ENCODE results near the gene MCM3.

MCM3 gene

GRCh38 chr6:52288841-52289240, 4.3 kb upstream of the MCM3 start:
- Histone ChIP-seq H3K36me3 (ENCODE audit: control insufficient read depth in 4 of 4, insufficient read depth in 4 of 4, low read length in 3 of 4) (no peaks in the 10 kb centered on the region), H3K27me3 (replicated peaks in 2 of 5; ENCODE audit: control insufficient read depth in 4 of 5, insufficient read depth in 5 of 5, low read length in 4 of 5) (peaks cover 0 to 1% (median 0%) of the 10 kb centered on the region in 5 experiments), H3K4me1 (ENCODE audit: control extremely low read depth in 1 of 4, control insufficient read depth in 4 of 4, insufficient read depth in 4 of 4, low read length in 3 of 4) (peaks cover 0 to 26% (median 14%) of the 10 kb centered on the region in 4 experiments), H3K27ac (ENCODE audit: insufficient read depth in 1 of 2, low read depth in 1 of 2, low read length in 2 of 2, poor library complexity in 1 of 2, severe bottlenecking in 2 of 2) (no peak overlapping the region), H3K4me3 (ENCODE audit: control insufficient read depth in 1 of 7, extremely low read depth in 1 of 7, insufficient read depth in 4 of 7, low read depth in 2 of 7, low read length in 6 of 7) (no peak overlapping the region), H3K9me3 (ENCODE audit: control extremely low read depth in 1 of 5, control insufficient read depth in 4 of 5, insufficient read depth in 2 of 5, low read depth in 1 of 5, low read length in 4 of 5) (no peaks in the 10 kb centered on the region)
- 17% methylated on average over 2 of the region's 2 CpGs for WGBS (ENCODE audit: insufficient coverage)
- CTCF ChIA-PET, result interaction anchor here (1.0 to 6.0 kb wide), 9 partner anchors 11 to 374 kb away, joined by 3 to 48 read pairs (median 4); partner anchors contain the start of gene PAQR8
- DNase-seq, result peak in 2 of 3 donors; percentile 51 to 66
- POLR2A ChIA-PET, result interaction anchor here (0.6 kb wide), 1 partner anchor 20 kb away, joined by 3 read pairs; no protein-coding TSS in a partner anchor

GRCh38 chr6:52288216-52288615, 3.7 kb upstream of the MCM3 start:
- DNase-seq, result no peak
- Histone ChIP-seq H3K27ac (ENCODE audit: insufficient read depth in 1 of 2, low read depth in 1 of 2, low read length in 2 of 2, poor library complexity in 1 of 2, severe bottlenecking in 2 of 2) (no peak overlapping the region), H3K9me3 (ENCODE audit: control extremely low read depth in 1 of 5, control insufficient read depth in 4 of 5, insufficient read depth in 2 of 5, low read depth in 1 of 5, low read length in 4 of 5) (no peaks in the 10 kb centered on the region), H3K27me3 (replicated peaks in 2 of 5; ENCODE audit: control insufficient read depth in 4 of 5, insufficient read depth in 5 of 5, low read length in 4 of 5) (peaks cover 0 to 1% (median 0%) of the 10 kb centered on the region in 5 experiments), H3K4me1 (ENCODE audit: control extremely low read depth in 1 of 4, control insufficient read depth in 4 of 4, insufficient read depth in 4 of 4, low read length in 3 of 4) (peaks cover 5 to 32% (median 19%) of the 10 kb centered on the region in 4 experiments), H3K4me3 (ENCODE audit: control insufficient read depth in 1 of 7, extremely low read depth in 1 of 7, insufficient read depth in 4 of 7, low read depth in 2 of 7, low read length in 6 of 7) (no peak overlapping the region), H3K36me3 (ENCODE audit: control insufficient read depth in 4 of 4, insufficient read depth in 4 of 4, low read length in 3 of 4) (peaks cover 0 to under 1% (median 0%) of the 10 kb centered on the region in 4 experiments)
- ChIA-PET POLR2A (no interaction called here), CTCF (interaction anchor here (0.8 to 6.0 kb wide), 8 partner anchors 11 to 374 kb away, joined by 3 to 48 read pairs (median 4); partner anchors contain the start of gene PAQR8)
- 96% methylated on average over 7 of the region's 7 CpGs for WGBS (ENCODE audit: insufficient coverage)

- H3K9me3 ChIP-seq (ENCODE audit: control extremely low read depth in 1 of 5, control insufficient read depth in 4 of 5, insufficient read depth in 2 of 5, low read depth in 1 of 5, low read length in 4 of 5), result no peaks in the 10 kb centered on the region
- ChIA-PET POLR2A (interaction anchor here (0.6 kb wide), 1 partner anchor 27 kb away, joined by 5 read pairs; no protein-coding TSS in a partner anchor), CTCF (interaction anchor here (0.8 to 6.0 kb wide), 24 partner anchors 8 to 378 kb away, joined by 3 to 80 read pairs (median 5); partner anchors contain the start of gene PAQR8)
- no peak overlapping the region for H3K27ac ChIP-seq (ENCODE audit: insufficient read depth in 1 of 2, low read depth in 1 of 2, low read length in 2 of 2, poor library complexity in 1 of 2, severe bottlenecking in 2 of 2)
- WGBS (ENCODE audit: insufficient coverage), result no CpG with 5 or more reads among the region's 2 CpGs
- H3K4me1 ChIP-seq (ENCODE audit: control extremely low read depth in 1 of 4, control insufficient read depth in 4 of 4, insufficient read depth in 4 of 4, low read length in 3 of 4), result peaks cover 8 to 39% (median 24%) of the 10 kb centered on the region in 4 experiments
- H3K27me3 ChIP-seq (replicated peaks in 2 of 5; ENCODE audit: control insufficient read depth in 4 of 5, insufficient read depth in 5 of 5, low read length in 4 of 5), result peaks cover 0 to 1% (median 0%) of the 10 kb centered on the region in 5 experiments
- DNase-seq, result peak; percentile 67 to 77 (median 74)
- no peak overlapping the region for H3K4me3 ChIP-seq (ENCODE audit: control insufficient read depth in 1 of 7, extremely low read depth in 1 of 7, insufficient read depth in 4 of 7, low read depth in 2 of 7, low read length in 6 of 7)
- H3K36me3 ChIP-seq (ENCODE audit: control insufficient read depth in 4 of 4, insufficient read depth in 4 of 4, low read length in 3 of 4), result peaks cover 2 to 13% (median 8%) of the 10 kb centered on the region in 4 experiments
Observed at GRCh38 chr6:52286798-52287432, 2.4 kb upstream of the MCM3 start.

- H3K9me3 ChIP-seq (ENCODE audit: control extremely low read depth in 1 of 5, control insufficient read depth in 4 of 5, insufficient read depth in 2 of 5, low read depth in 1 of 5, low read length in 4 of 5), result no peaks in the 10 kb centered on the region
- H3K27ac ChIP-seq (ENCODE audit: insufficient read depth in 1 of 2, low read depth in 1 of 2, low read length in 2 of 2, poor library complexity in 1 of 2, severe bottlenecking in 2 of 2), result peak overlapping the region in 1 of 2 experiments; percentile 58
- POLR2A ChIA-PET, result no interaction called here
- DNase-seq, result peak in 2 of 3 donors; percentile 47 to 50
- 0% methylated on average over 1 of the region's 12 CpGs for WGBS (ENCODE audit: insufficient coverage)
- CTCF ChIA-PET, result interaction anchor here (0.7 to 6.0 kb wide), 31 partner anchors 7 to 783 kb away, joined by 3 to 80 read pairs (median 5); partner anchors contain the start of gene PAQR8
- peaks cover 7 to 28% (median 17%) of the 10 kb centered on the region in 4 experiments for H3K36me3 ChIP-seq (ENCODE audit: control insufficient read depth in 4 of 4, insufficient read depth in 4 of 4, low read length in 3 of 4)
- H3K4me3 ChIP-seq (ENCODE audit: control insufficient read depth in 1 of 7, extremely low read depth in 1 of 7, insufficient read depth in 4 of 7, low read depth in 2 of 7, low read length in 6 of 7), result peak overlapping the region in 6 of 7 experiments; percentile 83 to 97 (median 91)
- H3K4me1 ChIP-seq (ENCODE audit: control extremely low read depth in 1 of 4, control insufficient read depth in 4 of 4, insufficient read depth in 4 of 4, low read length in 3 of 4), result peaks cover 8 to 39% (median 24%) of the 10 kb centered on the region in 4 experiments
- H3K27me3 ChIP-seq (replicated peaks in 2 of 5; ENCODE audit: control insufficient read depth in 4 of 5, insufficient read depth in 5 of 5, low read length in 4 of 5), result no peaks in the 10 kb centered on the region
Observed at GRCh38 chr6:52285177-52286068, 881 bp upstream of the MCM3 start.

- H3K27ac ChIP-seq (ENCODE audit: insufficient read depth in 1 of 2, low read depth in 1 of 2, low read length in 2 of 2, poor library complexity in 1 of 2, severe bottlenecking in 2 of 2), result peak overlapping the region; percentile 36 to 77
- H3K9me3 ChIP-seq (ENCODE audit: control extremely low read depth in 1 of 5, control insufficient read depth in 4 of 5, insufficient read depth in 2 of 5, low read depth in 1 of 5, low read length in 4 of 5), result no peaks in the 10 kb centered on the region
- ChIA-PET CTCF (interaction anchor here (1.0 to 4.0 kb wide), 14 partner anchors 9 to 381 kb away, joined by 3 to 80 read pairs (median 5); partner anchors contain the start of gene PAQR8), POLR2A (interaction anchor here (0.8 kb wide), 1 partner anchor 89 kb away, joined by 3 read pairs; no protein-coding TSS in a partner anchor)
- 0% methylated on average over 8 of the region's 14 CpGs for WGBS (ENCODE audit: insufficient coverage)
- no peaks in the 10 kb centered on the region for H3K27me3 ChIP-seq (replicated peaks in 2 of 5; ENCODE audit: control insufficient read depth in 4 of 5, insufficient read depth in 5 of 5, low read length in 4 of 5)
- peak in 1 of 3 donors; percentile 48 for DNase-seq
- peaks cover 11 to 40% (median 27%) of the 10 kb centered on the region in 4 experiments for H3K36me3 ChIP-seq (ENCODE audit: control insufficient read depth in 4 of 4, insufficient read depth in 4 of 4, low read length in 3 of 4)
- H3K4me1 ChIP-seq (ENCODE audit: control extremely low read depth in 1 of 4, control insufficient read depth in 4 of 4, insufficient read depth in 4 of 4, low read length in 3 of 4), result peaks cover 8 to 39% (median 24%) of the 10 kb centered on the region in 4 experiments
- peak overlapping the region; percentile 59 to 97 (median 89) for H3K4me3 ChIP-seq (ENCODE audit: control insufficient read depth in 1 of 7, extremely low read depth in 1 of 7, insufficient read depth in 4 of 7, low read depth in 2 of 7, low read length in 6 of 7)
Observed at GRCh38 chr6:52284131-52284459, 447 bp downstream of the MCM3 start.

- WGBS (ENCODE audit: insufficient coverage), result 78% methylated on average over 6 of the region's 6 CpGs
- H3K4me1 ChIP-seq (ENCODE audit: control extremely low read depth in 1 of 4, control insufficient read depth in 4 of 4, insufficient read depth in 4 of 4, low read length in 3 of 4), result peaks cover 8 to 35% (median 24%) of the 10 kb centered on the region in 4 experiments
- peak overlapping the region in 1 of 2 experiments; percentile 9 for H3K27ac ChIP-seq (ENCODE audit: insufficient read depth in 1 of 2, low read depth in 1 of 2, low read length in 2 of 2, poor library complexity in 1 of 2, severe bottlenecking in 2 of 2)
- peaks cover 14 to 50% (median 34%) of the 10 kb centered on the region in 4 experiments for H3K36me3 ChIP-seq (ENCODE audit: control insufficient read depth in 4 of 4, insufficient read depth in 4 of 4, low read length in 3 of 4)
- CTCF ChIA-PET, result interaction anchor here (0.9 to 3.5 kb wide), 14 partner anchors 11 to 382 kb away, joined by 3 to 15 read pairs (median 3); partner anchors contain the start of gene PAQR8
- no peak for DNase-seq
- H3K4me3 ChIP-seq (ENCODE audit: control insufficient read depth in 1 of 7, extremely low read depth in 1 of 7, insufficient read depth in 4 of 7, low read depth in 2 of 7, low read length in 6 of 7), result peak overlapping the region in 5 of 7 experiments; percentile 33 to 97 (median 93)
- no peaks in the 10 kb centered on the region for H3K9me3 ChIP-seq (ENCODE audit: control extremely low read depth in 1 of 5, control insufficient read depth in 4 of 5, insufficient read depth in 2 of 5, low read depth in 1 of 5, low read length in 4 of 5)
- POLR2A ChIA-PET, result no interaction called here
- H3K27me3 ChIP-seq (replicated peaks in 2 of 5; ENCODE audit: control insufficient read depth in 4 of 5, insufficient read depth in 5 of 5, low read length in 4 of 5), result no peaks in the 10 kb centered on the region
Observed at GRCh38 chr6:52283111-52283510, 1.4 kb downstream of the MCM3 start.

All from common myeloid progenitor, CD34-positive (primary cell).